ENCODE results near the gene UVRAG. TPM values are rescaled to one million over a fixed set of nuclear protein-coding genes. Genes with fewer than 3 reads are reported as not detected.
"Not testable (repeated sequence)": the region's sequence is repeated elsewhere in the genome, so short reads cannot be mapped to it uniquely, and the experiment has no call there.

The UVRAG gene
- total RNA-seq, 1 donor from 2014 or later = 8.8 TPM

DNA sequence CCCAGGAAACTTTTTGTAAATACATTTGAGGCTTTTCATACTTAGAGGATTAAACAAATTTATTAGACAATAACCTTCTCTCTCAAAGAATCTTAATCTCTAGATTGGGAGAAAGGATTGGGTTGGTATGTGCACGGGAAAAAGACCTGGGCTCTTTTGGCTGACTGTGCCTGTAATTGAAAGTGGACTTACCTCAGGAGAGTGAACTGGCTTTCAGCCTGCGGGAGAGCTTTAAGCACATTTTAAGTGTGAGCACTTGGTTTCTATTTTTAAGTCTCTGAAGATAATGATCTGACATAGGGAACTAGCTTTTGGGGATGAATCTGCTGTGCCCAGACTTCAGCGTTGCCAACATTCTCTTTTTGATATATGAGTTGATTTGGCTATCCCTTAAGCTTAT, 35.8 kb downstream of the UVRAG start:
- no peak for ATAC-seq

DNA sequence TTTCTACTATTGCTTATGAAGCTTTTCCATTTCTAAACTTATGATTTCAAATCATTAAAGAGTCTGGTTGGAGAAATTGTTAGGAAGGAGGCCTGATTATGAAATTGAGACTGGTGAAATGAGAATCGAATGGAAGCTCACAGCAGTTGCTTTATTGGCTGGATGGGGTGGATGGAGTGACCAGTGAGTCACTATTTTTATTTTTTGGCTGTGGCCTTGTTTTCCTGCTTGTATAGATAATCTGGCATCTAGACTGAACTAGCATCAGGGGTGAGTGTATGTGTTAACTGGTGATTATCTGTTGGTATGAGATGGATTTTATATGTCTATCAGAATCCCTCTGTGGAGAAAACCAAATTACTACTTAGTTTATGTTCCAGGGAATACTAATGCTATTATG, 36.2 kb downstream of the UVRAG start:
- no peak for ATAC-seq

DNA sequence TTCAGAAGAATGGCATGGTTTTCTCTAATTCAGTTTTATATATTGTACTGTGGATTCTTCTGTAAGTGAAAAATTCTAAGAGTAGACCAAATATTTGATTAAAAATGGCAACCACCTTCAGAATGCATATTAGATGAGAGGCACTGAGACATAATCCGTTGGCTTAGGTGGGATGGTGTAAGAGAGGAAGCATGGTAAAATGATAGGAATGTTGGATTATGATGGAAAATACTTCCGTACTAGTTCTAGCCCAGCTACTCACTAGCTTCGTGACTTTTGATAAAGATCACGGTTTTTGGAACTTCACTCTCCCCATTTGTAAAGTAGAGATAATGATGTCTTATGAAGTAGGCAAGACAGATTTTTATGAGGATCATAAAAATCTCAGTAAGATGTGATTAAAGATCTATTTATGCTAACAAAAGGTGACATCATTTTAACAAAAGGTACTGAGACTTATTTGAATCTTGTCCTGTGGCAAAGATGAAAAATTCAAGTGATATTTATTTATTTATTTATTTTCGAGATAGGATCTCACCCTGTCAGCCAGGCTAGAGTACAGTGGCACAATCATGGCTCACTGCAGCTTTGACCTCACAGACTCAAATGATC, 37.5 kb downstream of the UVRAG start:
- ATAC-seq = no peak

DNA sequence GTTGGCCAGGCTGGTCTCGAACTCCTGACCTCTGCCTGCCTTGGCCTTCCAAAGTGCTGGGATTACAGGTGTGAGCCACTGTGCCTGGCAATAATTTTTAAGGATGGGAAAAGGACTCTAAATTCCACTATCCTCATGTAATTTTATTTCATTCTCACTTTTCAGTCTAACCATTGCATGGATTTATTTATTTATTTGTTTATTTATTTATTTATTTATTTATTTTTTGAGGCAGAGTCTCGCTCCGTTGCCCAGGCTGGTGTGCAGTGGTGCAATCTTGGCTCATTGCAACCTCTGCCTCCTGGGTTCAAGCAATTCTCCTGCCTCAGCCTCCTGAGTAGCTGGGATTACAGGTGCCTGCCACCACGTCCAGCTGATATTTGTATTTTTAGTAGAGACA, 38.6 kb downstream of the UVRAG start:
- ATAC-seq = not testable (repeated sequence)

DNA sequence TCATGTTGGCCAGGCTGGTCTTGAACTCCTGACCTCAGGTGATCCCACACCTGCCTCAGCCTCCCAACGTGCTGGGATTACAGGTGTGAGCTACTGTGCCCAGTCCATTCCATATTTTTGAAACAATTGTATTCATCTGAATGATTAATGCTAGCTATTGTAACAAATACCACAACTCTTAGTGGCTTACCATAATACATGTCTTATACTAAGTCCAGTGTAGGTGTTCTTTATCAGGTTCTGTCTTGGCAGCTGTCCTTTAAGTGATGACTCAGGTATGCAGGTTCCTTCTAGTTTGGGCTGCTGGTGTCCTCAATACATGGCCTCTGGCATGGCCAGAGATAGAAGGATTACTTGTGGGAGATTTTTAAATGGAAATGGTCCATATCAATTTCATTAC, 39.0 kb downstream of the UVRAG start:
- peak; percentile 96 for ATAC-seq

DNA sequence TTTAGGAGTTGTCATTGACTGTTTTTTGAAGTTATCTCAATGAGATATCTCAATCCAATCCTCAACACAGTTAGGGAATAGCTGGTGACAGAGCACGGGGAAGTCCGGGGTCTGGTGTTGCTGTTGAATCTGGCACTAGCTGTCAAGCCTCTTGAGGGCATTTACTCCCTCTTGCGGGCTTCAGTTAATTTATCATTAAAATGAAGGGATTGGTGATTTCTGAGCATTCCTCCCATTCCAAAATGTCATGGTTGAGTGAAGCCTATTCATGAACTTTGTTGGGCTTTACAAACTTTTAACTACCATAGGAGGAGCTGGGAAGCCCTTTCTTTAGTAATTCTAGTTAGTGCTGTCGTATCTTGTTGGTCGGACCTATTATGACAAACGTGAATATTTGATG, 40.2 kb downstream of the UVRAG start:
- ATAC-seq = no peak

DNA sequence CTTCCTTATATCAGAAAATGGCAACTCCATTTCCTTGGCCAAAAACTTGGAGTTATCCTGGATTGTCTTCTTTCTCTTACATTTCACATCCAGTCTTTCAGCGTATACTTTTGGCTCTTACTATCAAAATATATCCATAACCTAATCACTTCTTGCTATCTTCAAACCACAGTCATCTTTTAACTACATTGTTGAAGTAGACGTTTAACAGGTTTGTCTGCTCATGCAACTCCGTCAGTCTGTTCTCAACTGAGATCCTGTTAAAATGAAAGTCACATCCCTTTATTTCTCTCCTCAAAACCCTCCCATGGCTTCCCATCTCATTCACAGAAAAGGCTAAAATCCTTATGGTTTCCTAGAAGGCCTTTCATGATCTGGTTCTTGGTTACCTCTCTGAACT, 41.9 kb downstream of the UVRAG start:
- no peak for ATAC-seq

DNA sequence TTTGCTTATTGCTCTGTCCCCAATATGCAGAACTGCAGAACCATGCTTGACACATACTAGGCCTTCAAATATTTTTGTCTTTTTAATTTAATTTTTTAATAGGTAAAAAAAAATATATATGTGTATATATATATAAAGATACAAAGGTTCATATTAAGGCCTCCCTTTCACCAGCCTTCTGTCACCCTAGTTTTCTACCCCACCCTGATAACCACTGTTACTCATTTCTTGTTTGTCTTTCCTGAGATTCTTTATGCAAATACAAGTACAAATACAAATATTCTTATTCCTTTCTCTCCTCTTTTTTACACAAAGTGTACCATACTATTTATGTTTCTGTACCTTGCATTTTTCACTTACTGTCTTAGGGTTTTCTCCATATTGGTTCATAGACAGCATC, 43.0 kb downstream of the UVRAG start:
- ATAC-seq = no peak

DNA sequence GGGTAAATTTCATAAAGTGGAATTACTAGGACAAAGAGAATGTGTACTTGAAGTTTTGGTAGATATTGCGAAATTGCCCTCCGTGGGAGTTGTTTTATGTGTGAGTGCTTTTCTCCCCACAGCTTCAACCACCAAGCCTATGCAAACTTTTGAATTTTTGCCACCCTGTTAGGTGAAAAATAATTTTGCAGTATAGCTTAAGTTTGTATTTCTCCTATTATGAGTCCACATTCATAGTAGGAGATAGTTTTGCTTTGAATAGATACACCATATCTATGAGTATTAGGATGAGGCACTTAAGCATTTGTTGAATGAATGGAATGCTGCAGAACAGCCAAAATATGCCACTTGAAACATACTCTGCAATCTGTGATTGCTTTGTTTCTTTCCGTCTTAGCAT, 43.6 kb downstream of the UVRAG start:
- ATAC-seq = no peak

DNA sequence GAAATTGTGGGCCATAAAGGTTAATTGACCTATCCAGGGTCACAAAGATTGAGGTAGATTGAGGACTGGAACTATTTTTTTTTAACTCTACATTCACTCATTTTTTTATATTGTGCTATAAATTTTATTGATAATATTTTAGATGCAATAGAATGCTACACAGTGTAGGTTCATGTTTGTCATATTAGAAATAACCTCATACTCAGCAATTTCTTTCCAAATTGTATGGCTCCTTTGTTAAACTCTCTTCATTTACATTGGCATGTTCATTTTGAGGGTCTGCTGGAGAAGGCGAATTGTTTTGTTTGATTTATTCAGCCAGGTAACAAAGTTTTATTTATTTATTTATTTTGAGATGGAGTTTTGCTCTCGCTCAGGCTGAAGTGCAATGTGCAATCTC, 44.6 kb downstream of the UVRAG start:
- no peak for ATAC-seq

DNA sequence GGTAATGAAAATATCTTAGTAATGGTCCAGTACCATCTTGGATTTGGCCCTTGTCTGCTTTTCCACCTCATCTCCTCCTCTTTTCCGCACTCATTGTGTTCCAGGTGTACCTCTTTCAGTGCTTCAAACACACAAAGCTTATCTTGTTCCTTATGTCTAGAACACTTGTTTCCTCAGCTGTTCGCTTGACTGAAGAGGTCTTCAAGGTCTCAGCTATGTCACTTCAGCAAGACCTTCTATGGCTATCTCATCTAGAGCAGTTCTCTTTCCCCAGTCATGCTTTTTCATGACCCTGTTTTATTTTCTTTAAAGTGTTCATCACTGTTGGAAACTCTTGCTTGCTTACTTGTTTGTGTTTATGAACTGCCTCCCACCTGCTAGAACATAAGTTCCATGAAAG, 47.4 kb downstream of the UVRAG start:
- no peak for ATAC-seq

DNA sequence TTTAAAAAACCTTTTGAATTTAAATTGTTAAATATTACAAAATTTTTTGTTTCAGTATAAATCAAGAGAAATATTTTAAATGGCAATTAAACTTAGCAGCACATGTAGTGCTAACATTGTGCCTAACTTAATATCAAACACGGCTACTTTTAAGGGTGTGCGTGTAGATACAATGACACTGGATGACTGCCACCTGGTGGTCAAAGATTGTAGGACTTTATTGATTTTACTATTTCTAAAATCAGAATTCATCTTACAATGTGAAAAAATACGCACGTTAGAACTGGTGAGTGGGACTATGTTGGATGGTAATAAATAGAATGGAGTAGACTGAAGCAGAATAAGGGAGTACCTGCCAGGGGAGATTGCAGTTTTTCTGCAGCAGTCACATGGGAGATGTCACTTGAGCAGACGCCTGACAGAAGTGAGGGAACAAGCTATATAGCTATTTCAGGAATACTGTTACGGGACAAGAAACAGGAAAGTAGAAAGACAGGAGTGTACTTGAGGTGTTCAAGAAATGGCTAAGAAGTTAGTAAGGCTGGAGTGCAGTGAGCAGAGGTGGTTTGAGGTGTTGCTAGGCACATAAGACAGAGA, 52.9 kb downstream of the UVRAG start:
- peak; percentile 70 for ATAC-seq

DNA sequence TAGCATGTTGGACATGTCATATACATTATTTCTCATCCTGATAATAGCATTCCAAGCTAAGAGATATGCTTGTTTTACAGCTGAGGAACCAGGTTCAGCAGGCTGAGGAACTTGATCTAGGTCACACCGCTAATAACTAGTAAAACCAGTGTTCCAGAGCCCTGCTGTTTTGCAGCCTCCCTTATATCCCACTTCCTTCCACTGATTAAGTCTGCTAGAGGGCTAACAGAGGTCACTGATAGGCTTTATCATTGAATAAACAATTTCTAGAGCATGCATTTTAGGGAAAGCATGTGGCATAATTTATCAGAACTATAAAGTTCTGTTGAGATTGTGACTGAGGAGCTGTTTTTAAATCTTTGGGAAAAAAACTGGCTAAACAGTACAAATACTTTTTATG, 54.0 kb downstream of the UVRAG start:
- ATAC-seq = peak; percentile 32

DNA sequence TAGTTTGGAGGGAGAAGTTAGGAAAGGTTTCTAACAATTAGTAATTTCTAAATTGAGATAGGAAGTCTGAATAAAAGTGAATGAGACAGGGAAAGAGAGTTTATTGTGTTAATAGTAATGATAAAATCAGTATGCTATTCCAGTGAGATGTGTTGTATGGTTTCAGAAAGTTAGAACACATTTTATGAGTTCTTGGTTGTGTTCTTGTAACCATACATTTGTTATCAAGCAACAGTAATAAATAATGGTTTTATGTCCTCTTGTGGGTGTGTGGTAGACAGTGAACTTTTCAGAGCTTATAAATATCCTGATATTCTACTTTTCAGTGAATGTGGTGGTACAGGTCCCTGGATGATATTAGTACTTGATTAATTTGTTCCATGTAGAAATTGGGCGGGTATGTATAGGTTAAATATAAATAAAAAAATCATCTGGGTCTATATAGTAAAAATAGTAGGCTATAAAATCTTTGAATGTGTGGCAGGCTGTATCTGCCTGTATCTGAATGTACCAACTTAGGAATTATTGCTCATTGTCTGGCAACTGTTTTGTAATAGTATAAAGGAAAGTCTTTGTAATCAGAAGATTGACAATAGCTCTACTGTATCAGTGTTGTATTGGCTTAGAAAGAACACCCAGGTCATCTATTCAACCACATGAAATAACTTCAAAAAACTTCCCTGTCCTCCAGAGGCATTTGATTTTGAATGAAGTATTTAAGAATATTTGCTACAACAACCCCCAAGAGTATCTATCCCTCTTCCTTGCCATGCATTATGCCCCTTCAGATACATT, 54.8 kb downstream of the UVRAG start:
- no peak for ATAC-seq

DNA sequence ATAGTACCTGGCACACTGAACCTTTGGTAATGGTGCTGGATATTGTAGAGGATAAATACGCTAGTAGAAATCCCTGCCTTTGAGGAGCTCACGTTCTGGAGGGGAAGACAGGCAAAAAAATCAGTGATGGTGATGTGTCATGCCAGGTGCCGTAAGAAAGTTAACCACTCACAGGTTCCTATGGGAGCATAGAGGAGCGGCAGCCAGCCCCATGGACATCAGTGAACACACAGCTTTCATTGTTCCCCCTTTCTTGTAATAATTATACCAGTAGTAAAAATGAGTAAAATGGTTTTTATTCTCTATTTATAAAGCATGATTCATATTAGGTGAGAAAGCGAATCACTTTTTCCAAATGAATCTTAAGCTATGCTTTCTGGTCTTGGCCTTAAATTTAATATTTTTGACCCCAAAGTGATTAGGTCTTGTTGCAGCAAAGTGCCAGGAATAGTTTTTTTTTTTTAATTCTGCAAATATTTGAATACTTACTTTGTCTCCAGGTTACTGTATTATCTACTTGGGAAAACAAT, 57.9 kb downstream of the UVRAG start:
- ATAC-seq = no peak

DNA sequence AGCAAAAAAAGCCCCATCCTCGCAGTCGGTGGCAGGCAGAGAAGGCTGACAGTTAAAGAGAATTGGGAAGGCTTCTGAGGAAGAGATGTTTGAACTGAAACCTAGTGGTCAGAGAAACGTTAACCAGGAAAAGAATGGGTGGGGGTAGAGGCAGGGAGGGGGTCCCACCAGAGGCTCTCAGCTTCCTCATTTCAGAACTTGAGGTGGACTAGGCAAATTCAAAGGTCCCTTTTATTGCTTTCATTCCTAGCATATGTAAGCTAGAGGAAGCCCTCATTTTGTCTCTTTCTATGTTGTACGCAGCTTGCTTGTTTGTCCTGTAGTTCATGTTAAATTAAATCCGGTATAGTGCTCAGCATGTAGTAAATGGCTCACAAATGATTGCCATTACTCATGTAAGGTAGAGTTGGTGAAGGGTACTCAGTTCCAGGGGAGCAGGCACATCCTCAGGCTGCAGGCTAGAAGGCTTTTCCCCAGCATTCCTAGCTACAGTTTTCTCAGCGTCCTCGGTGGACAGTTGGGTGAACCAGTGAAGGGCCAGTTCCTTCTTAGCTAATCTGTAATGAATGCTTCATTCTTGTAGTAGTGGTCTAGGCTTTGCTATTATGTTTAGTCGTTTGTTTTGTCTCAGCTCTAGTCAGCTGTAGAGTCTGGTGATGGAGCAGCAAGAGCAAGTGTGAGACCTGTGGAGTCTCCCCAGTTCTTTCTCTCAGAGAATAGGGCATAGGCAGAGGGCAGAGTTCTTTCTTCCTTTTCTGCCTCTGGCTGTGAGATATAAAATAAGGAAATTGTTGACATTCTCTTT, 58.6 kb downstream of the UVRAG start:
- no peak for ATAC-seq

DNA sequence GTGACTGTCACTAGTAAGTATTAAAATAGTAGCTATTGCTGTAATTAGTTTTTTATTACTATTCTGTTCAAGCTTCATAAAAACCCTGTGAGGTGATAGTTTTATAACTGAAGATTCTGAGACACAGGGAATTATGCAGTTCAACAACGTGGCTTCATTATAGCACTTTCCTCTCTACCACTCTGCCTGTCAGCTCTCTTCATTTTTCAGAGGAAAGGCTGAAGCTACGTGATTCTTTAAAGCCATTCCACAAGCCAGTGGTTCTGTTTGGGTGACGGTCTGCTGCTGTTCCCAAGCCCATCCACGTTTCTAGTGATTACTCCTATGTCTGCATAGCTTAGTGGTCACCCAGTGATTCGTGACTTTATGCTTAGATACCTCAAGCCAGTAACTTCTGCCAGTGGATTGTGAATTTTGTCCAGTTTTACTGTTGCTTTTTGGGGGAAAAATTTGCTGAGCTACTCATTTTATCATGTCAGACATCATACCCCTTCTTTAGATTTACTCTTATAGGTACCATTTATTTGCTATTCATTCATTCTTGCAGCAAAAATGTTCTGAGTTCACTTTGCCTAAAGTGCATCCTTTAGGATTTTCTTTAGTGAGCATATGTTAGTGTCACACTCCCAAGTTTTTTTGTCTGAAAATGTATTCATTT, 59.8 kb downstream of the UVRAG start:
- ATAC-seq = no peak

DNA sequence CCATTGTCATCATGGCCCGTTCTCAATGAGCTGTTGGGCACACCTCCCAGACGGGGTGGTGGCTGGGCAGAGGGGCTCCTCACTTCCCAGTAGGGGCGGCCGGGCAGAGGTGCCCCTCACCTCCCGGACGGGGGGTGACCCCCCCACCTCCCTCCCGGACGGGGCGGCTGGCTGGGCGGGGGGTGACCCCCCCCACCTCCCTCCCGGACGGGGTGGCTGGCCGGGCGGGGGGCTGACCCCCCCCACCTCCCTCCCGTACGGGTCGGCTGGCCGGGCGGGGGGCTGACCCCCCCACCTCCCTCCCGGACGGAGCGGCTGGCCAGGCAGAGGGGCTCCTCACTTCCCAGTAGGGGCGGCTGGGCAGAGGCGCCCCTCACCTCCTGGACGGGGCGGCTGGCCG, 62.3 kb downstream of the UVRAG start:
- not testable (repeated sequence) for ATAC-seq

DNA sequence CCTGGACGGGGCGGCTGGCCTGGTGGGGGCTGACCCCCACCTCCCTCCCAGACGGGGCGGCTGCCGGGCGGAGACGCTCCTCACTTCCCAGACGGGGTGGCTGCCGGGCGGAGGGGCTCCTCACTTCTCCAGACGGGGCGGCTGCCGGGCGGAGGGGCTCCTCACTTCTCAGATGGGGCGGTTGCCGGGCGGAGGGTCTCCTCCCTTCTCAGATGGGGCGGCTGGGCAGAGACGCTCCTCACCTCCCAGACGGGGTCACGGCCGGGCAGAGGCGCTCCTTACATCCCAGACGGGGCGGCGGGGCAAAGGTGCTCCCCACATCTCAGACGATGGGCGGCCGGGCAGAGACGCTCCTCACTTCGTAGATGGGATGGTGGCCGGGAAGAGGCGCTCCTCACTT, 62.9 kb downstream of the UVRAG start:
- ATAC-seq = not testable (repeated sequence)

DNA sequence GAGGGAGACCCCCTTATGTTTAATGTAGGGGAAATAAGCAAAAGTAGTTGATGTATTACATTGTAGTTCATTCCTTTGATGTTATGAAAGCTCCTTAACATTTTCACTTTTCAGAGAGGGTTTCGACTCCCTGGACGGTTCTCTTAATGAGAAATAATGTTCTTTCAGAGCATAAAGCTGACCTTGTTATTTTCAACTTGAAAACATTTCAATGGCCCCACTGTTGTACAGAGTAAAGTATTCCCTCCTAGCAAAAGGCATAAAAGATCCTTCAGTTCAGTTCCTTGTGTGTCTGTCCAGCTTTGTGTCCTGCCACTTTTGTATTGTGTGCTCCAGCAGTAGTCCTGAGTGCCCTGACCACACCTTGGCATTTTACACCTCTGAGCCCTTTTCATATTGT, 63.9 kb downstream of the UVRAG start:
- ATAC-seq = no peak

DNA sequence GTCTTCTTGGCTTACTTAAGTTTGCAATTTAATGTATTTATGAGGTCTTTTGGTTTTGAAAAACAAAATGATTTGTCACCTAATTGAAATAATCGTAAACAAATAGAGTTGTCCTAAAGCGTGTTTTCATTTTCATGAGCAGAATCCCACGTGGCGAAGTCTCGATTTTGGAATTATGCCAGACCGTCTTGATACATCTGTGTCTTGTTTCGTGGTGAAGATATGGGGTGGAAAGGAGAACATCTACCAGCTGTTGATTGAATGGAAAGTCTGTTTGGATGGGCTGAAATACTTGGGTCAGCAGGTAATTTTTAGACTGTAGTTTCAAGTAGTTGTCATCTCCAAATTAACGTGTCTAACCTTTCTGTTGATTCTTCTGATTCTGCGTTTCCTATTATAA, 64.7 kb downstream of the UVRAG start:
- no peak for ATAC-seq

DNA sequence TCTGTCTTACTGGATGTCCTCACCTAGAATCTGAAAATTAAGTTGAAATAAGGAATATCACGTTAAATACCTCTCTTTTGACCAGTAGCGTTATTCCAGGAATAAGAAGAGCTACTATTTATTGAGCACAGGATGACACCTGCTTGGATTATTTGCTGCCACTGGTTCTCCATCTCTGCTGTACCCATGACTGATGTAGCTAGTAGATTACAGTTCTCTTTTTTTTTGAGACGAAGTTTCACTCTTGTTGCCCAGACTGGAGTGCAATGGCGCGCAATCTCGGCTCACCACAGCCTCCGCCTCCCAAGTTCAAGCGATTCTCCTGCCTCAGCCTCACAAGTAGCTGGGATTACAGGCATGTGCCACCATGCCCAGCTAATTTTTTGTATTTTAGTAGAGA, 65.3 kb downstream of the UVRAG start:
- ATAC-seq = not testable (repeated sequence)
